ENCODE measurements around the gene SLC12A7.

GRCh38 chr5:1012313-1012841, 99.5 kb downstream of the SLC12A7 start:
- TF ChIP-seq, protein P1, sequence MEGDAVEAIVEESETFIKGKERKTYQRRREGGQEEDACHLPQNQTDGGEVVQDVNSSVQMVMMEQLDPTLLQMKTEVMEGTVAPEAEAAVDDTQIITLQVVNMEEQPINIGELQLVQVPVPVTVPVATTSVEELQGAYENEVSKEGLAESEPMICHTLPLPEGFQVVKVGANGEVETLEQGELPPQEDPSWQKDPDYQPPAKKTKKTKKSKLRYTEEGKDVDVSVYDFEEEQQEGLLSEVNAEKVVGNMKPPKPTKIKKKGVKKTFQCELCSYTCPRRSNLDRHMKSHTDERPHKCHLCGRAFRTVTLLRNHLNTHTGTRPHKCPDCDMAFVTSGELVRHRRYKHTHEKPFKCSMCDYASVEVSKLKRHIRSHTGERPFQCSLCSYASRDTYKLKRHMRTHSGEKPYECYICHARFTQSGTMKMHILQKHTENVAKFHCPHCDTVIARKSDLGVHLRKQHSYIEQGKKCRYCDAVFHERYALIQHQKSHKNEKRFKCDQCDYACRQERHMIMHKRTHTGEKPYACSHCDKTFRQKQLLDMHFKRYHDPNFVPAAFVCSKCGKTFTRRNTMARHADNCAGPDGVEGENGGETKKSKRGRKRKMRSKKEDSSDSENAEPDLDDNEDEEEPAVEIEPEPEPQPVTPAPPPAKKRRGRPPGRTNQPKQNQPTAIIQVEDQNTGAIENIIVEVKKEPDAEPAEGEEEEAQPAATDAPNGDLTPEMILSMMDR (IDR thresholded peaks at IDR 0.05) = no peak
- TF ChIP-seq POLR2A (IDR thresholded peaks at IDR 0.05) = no peak
